ENCODE results near the gene CDC37L1.

The CDC37L1 gene

DNA sequence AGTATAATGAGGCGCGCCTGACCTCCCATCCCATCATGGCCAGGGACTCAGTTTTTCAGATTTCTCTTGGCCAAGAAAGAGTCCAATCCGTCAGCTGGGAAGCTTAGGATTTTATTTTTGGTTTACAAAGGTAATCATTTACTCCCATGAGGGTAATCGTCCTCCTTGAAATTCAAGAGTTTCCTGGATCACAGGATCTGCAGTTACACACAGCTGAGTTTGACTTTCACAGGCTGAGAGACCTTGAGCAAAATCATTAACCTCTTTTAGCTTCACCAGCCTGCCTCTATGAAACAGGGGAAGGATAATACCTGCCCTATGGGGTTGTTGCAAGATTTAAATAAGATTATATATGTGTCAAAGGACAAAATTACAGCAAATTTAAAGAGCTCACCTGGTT, 77.1 kb downstream of the CDC37L1 start:
- no peak for DNase-seq
